Retina (tissue), 1 donor: ENCODE data around the gene TKT.

ENCODE experiments used
- DNase-seq: peaks from one replicate; pipeline ENCODE4 v3.0.0-alpha.2; 2016

The TKT gene

GRCh38 chr3:53195066-53195450 lies 60.8 kb downstream of the TKT start:
- DNase-seq, result no peak

GRCh38 chr3:53194210-53195065 lies 61.4 kb downstream of the TKT start:
- no peak for DNase-seq

GRCh38 chr3:53193466-53194209 lies 62.2 kb downstream of the TKT start:
- no peak for DNase-seq

- DNase-seq, result no peak
These were observed 63.2 kb downstream of the TKT start for GRCh38 chr3:53192608-53193007.

- DNase-seq, result no peak
These were observed 63.9 kb downstream of the TKT start for GRCh38 chr3:53191836-53192480.

GRCh38 chr3:53190659-53191058 lies 65.2 kb downstream of the TKT start:
- DNase-seq, result no peak

- no peak for DNase-seq
These were observed 66.5 kb downstream of the TKT start for GRCh38 chr3:53189276-53189675.

GRCh38 chr3:53188720-53189119 lies 67.1 kb downstream of the TKT start:
- DNase-seq, result no peak

GRCh38 chr3:53188136-53188685 lies 67.6 kb downstream of the TKT start:
- DNase-seq, result no peak

- no peak for DNase-seq
These were observed 68.4 kb downstream of the TKT start for GRCh38 chr3:53187430-53187829.

- DNase-seq, result no peak
These were observed 69.1 kb downstream of the TKT start for GRCh38 chr3:53186726-53187125.

- no peak for DNase-seq
These were observed 69.9 kb downstream of the TKT start for GRCh38 chr3:53185761-53186465.

GRCh38 chr3:53184701-53185100 lies 71.1 kb downstream of the TKT start:
- DNase-seq, result no peak

GRCh38 chr3:53183514-53183913 lies 72.3 kb downstream of the TKT start:
- no peak for DNase-seq

GRCh38 chr3:53182764-53183355 lies 73.0 kb downstream of the TKT start:
- DNase-seq, result no peak

GRCh38 chr3:53181528-53181927 lies 74.3 kb downstream of the TKT start:
- no peak for DNase-seq

- no peak for DNase-seq
These were observed 74.8 kb downstream of the TKT start for GRCh38 chr3:53181024-53181371.

GRCh38 chr3:53180305-53181023 lies 75.4 kb downstream of the TKT start:
- no peak for DNase-seq

- DNase-seq, result no peak
These were observed 76.2 kb downstream of the TKT start for GRCh38 chr3:53179580-53179979.

GRCh38 chr3:53178246-53178645 lies 77.6 kb downstream of the TKT start:
- DNase-seq, result no peak

- DNase-seq, result no peak
These were observed 79.9 kb downstream of the TKT start for GRCh38 chr3:53175613-53176540.
